Kidney (tissue), 14 donors: Measurements from ENCODE around the gene TLE3. TPM values are rescaled to one million over a fixed set of nuclear protein-coding genes. Genes with fewer than 3 reads are reported as not detected.

Experiments used
- DNase-seq, 5 donors: peaks; one replicate each; pipeline ENCODE4 v3.0.0-alpha.2; 2013 to 2020
- FAIRE-seq: peaks from 2 replicates; lab custom pipeline; 2012; peaks lifted over from hg19 to GRCh38; lab: Jason Lieb, UNC
- H3K27ac ChIP-seq, 2 donors: one replicate each; pipeline ENCODE4 v1.7.0; 2013; ENCODE audit warnings: low read depth in 2 of 2, low read length in 2 of 2, inconsistent platforms in 1 of 2
- H3K27me3 ChIP-seq: one replicate; pipeline ENCODE4 v1.7.1; 2013; ENCODE audit warnings: low read length, inconsistent platforms; ENCODE audit not compliant: control insufficient read depth, insufficient read depth
- H3K36me3 ChIP-seq, 3 donors: one replicate each; pipeline versions ENCODE4 v1.7.0 to v1.7.1; 2013; ENCODE audit warnings: low read length in 3 of 3, control low read depth in 1 of 3, inconsistent platforms in 1 of 3; ENCODE audit not compliant: insufficient read depth in 3 of 3, control insufficient read depth in 2 of 3
- H3K4me1 ChIP-seq, 3 donors: one replicate each; pipeline versions ENCODE4 v1.7.0 to v1.7.1; 2013; ENCODE audit warnings: low read length in 3 of 3, inconsistent platforms in 1 of 3, low read depth in 1 of 3; ENCODE audit not compliant: control insufficient read depth in 2 of 3, insufficient read depth in 2 of 3
- H3K4me3 ChIP-seq, 3 donors: one replicate each; pipeline versions ENCODE4 v1.7.0 to v1.8.1; 2013; ENCODE audit warnings: low read length in 3 of 3, control low read depth in 1 of 3, inconsistent platforms in 1 of 3
- H3K9ac ChIP-seq, 3 donors: one replicate each; pipeline versions ENCODE4 v1.7.0 to v1.7.1; 2013; ENCODE audit warnings: low read length in 3 of 3, control low read depth in 1 of 3, inconsistent platforms in 1 of 3
- H3K9me3 ChIP-seq, 3 donors: one replicate each; pipeline versions ENCODE4 v1.7.0 to v1.7.1; 2013; ENCODE audit warnings: low read length in 3 of 3, control low read depth in 1 of 3, inconsistent platforms in 1 of 3; ENCODE audit not compliant: control insufficient read depth in 2 of 3, insufficient read depth in 1 of 3
- intact Hi-C: fragments of 100-400 bp; cut with DNase I; formaldehyde crosslinking; loops from one replicate; pipeline ENCODE4 v1.11.1; 2022
- polyA plus RNA-seq: library from polyadenylated mRNA; stranded (reverse); fragments of 350-450 nt; fragmentation: Illumina TruSeq; extraction: RNeasy Lipid Tissue Mini Kit (QIAGEN cat#74804); gene quantifications from one replicate; pipeline ENCODE4 v1.2.3, GENCODE V29; 2014; ENCODE audit warnings: low read depth, low replicate concordance; ENCODE audit not compliant: insufficient read depth
- total RNA-seq: library from RNA; stranded (reverse); fragmentation: NEBNext Ultra II Directional; extraction: Animal tissue kit (Norgen Biotek cat#: 25700); gene quantifications from one replicate; pipeline ENCODE4 v1.2.1, GENCODE V29; 2021
- TF ChIP-seq, protein P1 (sequence below): IDR thresholded peaks from 3 replicates; pipeline ENCODE4 v1.5.1; 2012; ENCODE audit warnings: mild to moderate bottlenecking, moderate library complexity, borderline replicate concordance; ENCODE audit not compliant: insufficient read depth; ENCODE audit errors: extremely low read depth
- donor health status: control.
- donor health status: control.
- donor health status: control.
- donor health status: control.
- donor health status: control.
- donor health status: DM: yes; HTN: yes; CAD: no.
- donor health status: Normal renal cell carcinoma (clear cell type).

The TLE3 gene
- total and polyA plus RNA-seq, 2 donors from 2014 or later: 10.3 to 71.7 TPM

DNA sequence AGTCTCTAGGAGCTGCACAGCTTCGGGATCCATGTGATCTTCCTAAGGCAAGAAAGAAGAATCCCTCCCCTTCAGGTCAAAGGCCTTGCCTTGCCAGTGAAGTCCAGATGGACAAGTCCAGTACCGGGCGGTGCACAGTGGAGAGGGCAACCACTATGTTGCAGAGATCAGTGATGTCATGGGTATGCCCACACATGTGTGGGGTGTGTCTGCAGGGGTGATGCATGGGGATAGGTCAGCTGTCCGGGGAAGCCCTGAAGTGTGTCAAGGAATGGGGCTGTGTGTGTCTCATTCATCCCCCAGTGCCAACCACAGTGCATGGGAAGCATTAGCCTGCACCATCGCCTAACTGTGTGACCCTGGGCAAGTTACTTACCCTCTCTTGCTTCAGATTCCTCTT, 66.5 kb downstream of the TLE3 start:
- TF ChIP-seq, protein P1, sequence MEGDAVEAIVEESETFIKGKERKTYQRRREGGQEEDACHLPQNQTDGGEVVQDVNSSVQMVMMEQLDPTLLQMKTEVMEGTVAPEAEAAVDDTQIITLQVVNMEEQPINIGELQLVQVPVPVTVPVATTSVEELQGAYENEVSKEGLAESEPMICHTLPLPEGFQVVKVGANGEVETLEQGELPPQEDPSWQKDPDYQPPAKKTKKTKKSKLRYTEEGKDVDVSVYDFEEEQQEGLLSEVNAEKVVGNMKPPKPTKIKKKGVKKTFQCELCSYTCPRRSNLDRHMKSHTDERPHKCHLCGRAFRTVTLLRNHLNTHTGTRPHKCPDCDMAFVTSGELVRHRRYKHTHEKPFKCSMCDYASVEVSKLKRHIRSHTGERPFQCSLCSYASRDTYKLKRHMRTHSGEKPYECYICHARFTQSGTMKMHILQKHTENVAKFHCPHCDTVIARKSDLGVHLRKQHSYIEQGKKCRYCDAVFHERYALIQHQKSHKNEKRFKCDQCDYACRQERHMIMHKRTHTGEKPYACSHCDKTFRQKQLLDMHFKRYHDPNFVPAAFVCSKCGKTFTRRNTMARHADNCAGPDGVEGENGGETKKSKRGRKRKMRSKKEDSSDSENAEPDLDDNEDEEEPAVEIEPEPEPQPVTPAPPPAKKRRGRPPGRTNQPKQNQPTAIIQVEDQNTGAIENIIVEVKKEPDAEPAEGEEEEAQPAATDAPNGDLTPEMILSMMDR: no peak
- intact Hi-C loops: no loop called here
- H3K36me3 ChIP-seq: no peaks in the 10 kb centered on the region
- H3K27ac ChIP-seq: no peak overlapping the region
- DNase-seq (peak in 1 of 5 donors; percentile 23), FAIRE-seq (no peak)
- H3K9ac ChIP-seq: no peak overlapping the region
- peaks cover 12% of the 10 kb centered on the region for H3K27me3 ChIP-seq
- no peaks in the 10 kb centered on the region for H3K4me1 ChIP-seq
- H3K4me3 ChIP-seq: no peak overlapping the region
- H3K9me3 ChIP-seq: no peaks in the 10 kb centered on the region

DNA sequence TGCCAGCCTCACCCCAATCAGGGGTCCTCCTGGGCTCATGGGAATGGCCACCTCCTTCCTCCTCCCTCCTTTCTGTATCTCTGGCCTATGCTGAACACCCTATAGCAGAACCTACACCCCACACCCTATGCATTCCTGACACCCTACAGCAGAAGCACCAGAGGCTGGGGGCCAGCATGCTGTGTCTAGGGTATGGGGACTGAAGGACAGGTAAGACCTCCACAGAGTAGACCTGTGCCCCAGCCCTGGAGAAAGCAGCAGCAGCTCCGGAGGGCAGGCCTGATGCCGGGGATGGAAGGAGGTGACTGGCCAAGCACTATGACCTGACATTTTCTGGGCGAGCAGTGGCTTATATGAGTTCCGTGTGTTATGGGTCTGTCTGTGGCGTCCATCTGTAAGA, 66.9 kb downstream of the TLE3 start:
- Histone ChIP-seq H3K4me3 (no peak overlapping the region), H3K27me3 (peaks cover 12% of the 10 kb centered on the region), H3K9ac (no peak overlapping the region), H3K27ac (no peak overlapping the region), H3K36me3 (no peaks in the 10 kb centered on the region), H3K9me3 (no peaks in the 10 kb centered on the region), H3K4me1 (no peaks in the 10 kb centered on the region)
- FAIRE-seq (no peak), DNase-seq (peak in 1 of 5 donors; percentile 45)
- TF ChIP-seq, protein P1: no peak
- intact Hi-C loops: no loop called here

DNA sequence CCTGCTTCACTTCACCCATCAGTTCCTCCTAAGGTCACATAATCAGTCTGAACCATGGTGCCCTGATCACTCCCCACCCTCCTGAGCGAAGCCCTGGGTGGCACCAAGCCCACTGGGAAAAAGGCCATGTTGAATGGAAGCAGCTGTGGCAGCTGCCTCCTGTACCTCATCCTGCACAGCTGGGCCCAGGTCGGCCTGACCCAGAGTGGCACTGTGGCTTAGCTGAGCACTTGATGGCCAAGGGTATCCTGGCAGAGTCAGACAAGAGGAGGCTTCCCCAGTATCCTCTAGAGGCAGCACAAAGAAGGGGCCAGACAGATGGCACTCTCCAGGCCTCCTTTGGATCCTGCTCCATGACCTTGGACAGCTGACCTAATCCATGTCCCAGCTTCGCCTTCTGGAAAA, 68.4 kb downstream of the TLE3 start:
- Histone ChIP-seq H3K36me3 (no peaks in the 10 kb centered on the region), H3K27ac (no peak overlapping the region), H3K9ac (no peak overlapping the region), H3K4me1 (no peaks in the 10 kb centered on the region), H3K9me3 (no peaks in the 10 kb centered on the region), H3K4me3 (no peak overlapping the region), H3K27me3 (peaks cover 12% of the 10 kb centered on the region)
- FAIRE-seq (no peak), DNase-seq (peak in 1 of 5 donors; percentile 40)
- TF ChIP-seq, protein P1: no peak
- intact Hi-C loops: no loop called here

DNA sequence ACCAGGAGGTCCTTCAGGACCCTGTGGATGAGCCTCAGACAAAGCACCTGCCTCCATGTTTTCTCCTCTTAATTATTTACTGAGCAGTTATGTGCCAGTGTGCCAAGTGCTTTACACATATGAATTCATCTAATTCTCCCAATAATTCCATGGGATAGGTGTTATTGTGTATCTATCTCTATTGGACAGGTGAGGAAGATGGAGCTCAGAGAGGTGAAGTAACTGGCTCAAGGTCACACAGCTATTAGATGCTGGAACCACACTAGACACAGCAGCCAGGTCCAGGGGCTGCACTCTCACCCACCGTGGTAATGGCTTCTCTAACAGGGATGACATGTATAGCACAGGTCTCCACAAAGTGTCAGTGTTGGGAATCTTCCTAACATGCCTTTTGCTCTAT, 70.2 kb downstream of the TLE3 start:
- TF ChIP-seq, protein P1: no peak
- Histone ChIP-seq H3K27ac (no peak overlapping the region), H3K27me3 (peaks cover 7% of the 10 kb centered on the region), H3K9ac (no peak overlapping the region), H3K9me3 (no peaks in the 10 kb centered on the region), H3K36me3 (no peaks in the 10 kb centered on the region), H3K4me1 (no peaks in the 10 kb centered on the region), H3K4me3 (no peak overlapping the region)
- FAIRE-seq: no peak
- intact Hi-C loops: no loop called here
- DNase-seq: peak in 1 of 5 donors; percentile 27
